SK-N-SH treated with all-trans-retinoic acid at 6 μM for 48 hours (cell line): ENCODE measurements around the gene ABCA3.

Experiments
- ATAC-seq: fragments of 200-7000 bp; cut with Tn5 transposase; 3 replicates; pipeline ENCODE4 v1.9.1; 2020; ENCODE audit warnings: mild to moderate bottlenecking, moderate library complexity
- ARNTL ChIP-seq: fragments of 450-650 bp; formaldehyde crosslinking; IDR thresholded peaks from 2 replicates; pipeline ENCODE4 v1.5.0; 2020; ENCODE audit warnings: low read depth, mild to moderate bottlenecking, moderate library complexity, borderline replicate concordance
- BACH2 ChIP-seq: fragments of 250-450 bp; sonication (Bioruptor Pico); IDR thresholded peaks from 2 replicates; pipeline ENCODE4 v1.9.0; 2021; ENCODE audit warnings: mild to moderate bottlenecking, borderline replicate concordance
- CSDC2 ChIP-seq: fragments of 250-450 bp; sonication (Bioruptor Pico); IDR thresholded peaks from 2 replicates; pipeline ENCODE4 v1.5.0; 2020; ENCODE audit warnings: mild to moderate bottlenecking, moderate library complexity
- ESRRG ChIP-seq: fragments of 250-450 bp; sonication (Bioruptor Pico); IDR thresholded peaks from 2 replicates; pipeline ENCODE4 v1.6.1; 2021; ENCODE audit warnings: mild to moderate bottlenecking
- GLIS3 ChIP-seq: fragments of 250-450 bp; sonication (Bioruptor Pico); IDR thresholded peaks from 2 replicates; pipeline ENCODE4 v1.5.0; 2020; ENCODE audit warnings: mild to moderate bottlenecking, moderate library complexity
- ISL1 ChIP-seq: fragments of 250-450 bp; sonication (Bioruptor Pico); IDR thresholded peaks from 2 replicates; pipeline ENCODE4 v2.1.2; 2022; ENCODE audit warnings: mild to moderate bottlenecking, moderate library complexity
- OSR1 ChIP-seq: fragments of 250-450 bp; sonication (Bioruptor Pico); IDR thresholded peaks from 2 replicates; pipeline ENCODE4 v1.8.0; 2022; ENCODE audit warnings: moderate library complexity, mild to moderate bottlenecking, inconsistent platforms
- PPARA ChIP-seq: fragments of 250-450 bp; sonication (Bioruptor Pico); IDR thresholded peaks from 2 replicates; pipeline ENCODE4 v1.5.0; 2020; ENCODE audit warnings: mild to moderate bottlenecking, borderline replicate concordance
- RARB ChIP-seq: fragments of 250-450 bp; sonication (Bioruptor Pico); IDR thresholded peaks from 2 replicates; pipeline ENCODE4 v1.8.0; 2021; ENCODE audit warnings: mild to moderate bottlenecking, moderate library complexity
- SNAI2 ChIP-seq: fragments of 250-450 bp; sonication (Bioruptor Pico); IDR thresholded peaks from 2 replicates; pipeline ENCODE4 v1.5.0; 2020; ENCODE audit warnings: mild to moderate bottlenecking, moderate library complexity
- TCF4 ChIP-seq: fragments of 250-450 bp; sonication (Bioruptor Pico); IDR thresholded peaks from 2 replicates; pipeline ENCODE4 v1.8.0; 2021; ENCODE audit warnings: mild to moderate bottlenecking, moderate library complexity, borderline replicate concordance
- TOX ChIP-seq: fragments of 250-450 bp; sonication (Bioruptor Pico); IDR thresholded peaks from 2 replicates; pipeline ENCODE4 v1.8.0; 2021; ENCODE audit warnings: mild to moderate bottlenecking, moderate library complexity, borderline replicate concordance
- ZC3H10 ChIP-seq: fragments of 250-450 bp; sonication (Bioruptor Pico); IDR thresholded peaks from 2 replicates; pipeline ENCODE4 v1.5.1; 2021; ENCODE audit warnings: mild to moderate bottlenecking, moderate library complexity
- ZFP3 ChIP-seq: fragments of 250-450 bp; sonication (Bioruptor Pico); IDR thresholded peaks from 2 replicates; pipeline ENCODE4 v1.5.0; 2020; ENCODE audit warnings: mild to moderate bottlenecking, moderate library complexity
- ZFP30 ChIP-seq: fragments of 450-650 bp; formaldehyde crosslinking; IDR thresholded peaks from 2 replicates; pipeline ENCODE4 v1.5.0; 2022; ENCODE audit warnings: mild to moderate bottlenecking, moderate library complexity
- ZNF565 ChIP-seq: fragments of 450-650 bp; formaldehyde crosslinking; conservative IDR thresholded peaks from 2 replicates; pipeline ENCODE4 v1.5.0; 2020; ENCODE audit warnings: low read depth, mild to moderate bottlenecking, moderate library complexity
- ZNF70 ChIP-seq: fragments of 450-650 bp; formaldehyde crosslinking; IDR thresholded peaks from 2 replicates; pipeline ENCODE4 v1.5.0; 2020; ENCODE audit warnings: mild to moderate bottlenecking, moderate library complexity
- ZNF8 ChIP-seq: fragments of 450-650 bp; formaldehyde crosslinking; IDR thresholded peaks from 2 replicates; pipeline ENCODE4 v1.5.0; 2020; ENCODE audit warnings: mild to moderate bottlenecking, moderate library complexity
- TF ChIP-seq, protein P1 (sequence below): fragments of 250-450 bp; sonication (Bioruptor Pico); IDR thresholded peaks from 2 replicates; pipeline ENCODE4 v1.5.1; 2021; ENCODE audit warnings: mild to moderate bottlenecking, moderate library complexity
- TF ChIP-seq, protein P2 (sequence below): fragments of 250-450 bp; sonication (Bioruptor Pico); IDR thresholded peaks from 2 replicates; pipeline ENCODE4 v1.8.0; 2021; ENCODE audit warnings: low read depth, mild to moderate bottlenecking, moderate library complexity, borderline replicate concordance
- TF ChIP-seq, protein P3 (sequence below): fragments of 250-450 bp; sonication (Bioruptor Pico); IDR thresholded peaks from 2 replicates; pipeline ENCODE4 v1.5.0; 2020; ENCODE audit warnings: mild to moderate bottlenecking, moderate library complexity
- TF ChIP-seq, protein P4 (sequence below): fragments of 250-450 bp; sonication (Bioruptor Pico); IDR thresholded peaks from 2 replicates; pipeline ENCODE4 v1.8.0; 2020; ENCODE audit warnings: mild to moderate bottlenecking, moderate library complexity, borderline replicate concordance
- TF ChIP-seq, protein P5 (sequence below): fragments of 250-450 bp; sonication (Bioruptor Pico); IDR thresholded peaks from 2 replicates; pipeline ENCODE4 v1.5.1; 2020; ENCODE audit warnings: low read depth, mild to moderate bottlenecking, moderate library complexity

The ABCA3 gene

DNA sequence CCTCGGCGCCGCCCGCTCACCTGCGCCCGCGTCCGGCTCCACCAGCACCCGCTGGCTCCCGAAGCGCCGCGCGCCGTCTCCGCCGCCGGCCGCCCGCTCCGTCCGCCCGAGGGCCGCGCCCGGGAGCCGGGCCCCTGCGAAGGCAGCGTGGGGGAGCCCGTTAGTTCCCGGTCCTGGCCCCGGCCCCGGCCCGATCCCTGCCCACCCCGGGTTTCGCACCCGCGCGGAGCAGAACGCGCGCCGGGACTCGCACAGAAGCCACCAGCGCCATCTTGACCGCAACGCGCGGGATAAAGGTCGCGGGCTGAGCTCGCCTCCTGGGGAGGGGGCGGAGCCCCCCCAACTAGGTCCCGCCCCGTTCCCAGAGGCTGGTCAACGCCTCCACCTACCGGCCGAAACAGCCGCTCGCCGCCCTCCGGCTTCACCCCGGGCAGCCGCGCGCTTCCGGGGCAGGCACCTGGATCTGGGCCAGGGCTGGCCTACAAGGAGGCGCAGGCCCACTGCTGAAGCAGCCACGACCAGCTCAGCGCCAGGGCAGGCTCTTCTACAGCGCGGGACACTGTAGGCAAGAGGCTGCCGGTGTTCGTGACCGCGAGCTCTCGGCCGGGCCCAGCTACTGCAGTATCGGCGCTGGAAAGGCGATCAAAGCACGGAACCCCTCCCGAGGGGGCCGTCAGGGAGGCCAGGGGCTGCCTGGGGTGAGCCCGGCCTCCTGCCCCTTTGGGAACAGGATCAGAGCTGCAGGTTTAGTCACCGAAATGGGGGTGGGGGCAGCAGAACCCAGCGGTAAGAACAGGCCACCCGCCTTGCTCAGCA, 89.0 kb downstream of the ABCA3 start, which contains the start of gene ECI1:
Gene ECI1, minus strand, starts transcription at position 292 of the 816 bp plus-strand sequence. Its CDS starts 21 bp downstream, at position 271.
- no peak for TF ChIP-seq ZNF70 (CRISPR knock-in tag)
- TF ChIP-seq, protein P1, sequence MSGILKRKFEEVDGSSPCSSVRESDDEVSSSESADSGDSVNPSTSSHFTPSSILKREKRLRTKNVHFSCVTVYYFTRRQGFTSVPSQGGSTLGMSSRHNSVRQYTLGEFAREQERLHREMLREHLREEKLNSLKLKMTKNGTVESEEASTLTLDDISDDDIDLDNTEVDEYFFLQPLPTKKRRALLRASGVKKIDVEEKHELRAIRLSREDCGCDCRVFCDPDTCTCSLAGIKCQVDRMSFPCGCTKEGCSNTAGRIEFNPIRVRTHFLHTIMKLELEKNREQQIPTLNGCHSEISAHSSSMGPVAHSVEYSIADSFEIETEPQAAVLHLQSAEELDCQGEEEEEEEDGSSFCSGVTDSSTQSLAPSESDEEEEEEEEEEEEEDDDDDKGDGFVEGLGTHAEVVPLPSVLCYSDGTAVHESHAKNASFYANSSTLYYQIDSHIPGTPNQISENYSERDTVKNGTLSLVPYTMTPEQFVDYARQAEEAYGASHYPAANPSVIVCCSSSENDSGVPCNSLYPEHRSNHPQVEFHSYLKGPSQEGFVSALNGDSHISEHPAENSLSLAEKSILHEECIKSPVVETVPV (CRISPR knock-in tag), result 0 out of 2 replicates have a peak, but pooled peaks have one; percentile 18
- no peak for TF ChIP-seq TCF4
- TF ChIP-seq RARB, result no peak
- TF ChIP-seq ZNF8 (CRISPR knock-in tag), result no peak
- no peak for TF ChIP-seq ARNTL (CRISPR knock-in tag)
- no peak for TF ChIP-seq ZC3H10 (CRISPR knock-in tag)
- TF ChIP-seq ZFP30 (CRISPR knock-in tag), result no peak
- no peak for TF ChIP-seq SNAI2
- TF ChIP-seq ZNF565 (CRISPR knock-in tag), result no peak
- TF ChIP-seq CSDC2 (CRISPR knock-in tag), result no peak
- TF ChIP-seq, protein P2, sequence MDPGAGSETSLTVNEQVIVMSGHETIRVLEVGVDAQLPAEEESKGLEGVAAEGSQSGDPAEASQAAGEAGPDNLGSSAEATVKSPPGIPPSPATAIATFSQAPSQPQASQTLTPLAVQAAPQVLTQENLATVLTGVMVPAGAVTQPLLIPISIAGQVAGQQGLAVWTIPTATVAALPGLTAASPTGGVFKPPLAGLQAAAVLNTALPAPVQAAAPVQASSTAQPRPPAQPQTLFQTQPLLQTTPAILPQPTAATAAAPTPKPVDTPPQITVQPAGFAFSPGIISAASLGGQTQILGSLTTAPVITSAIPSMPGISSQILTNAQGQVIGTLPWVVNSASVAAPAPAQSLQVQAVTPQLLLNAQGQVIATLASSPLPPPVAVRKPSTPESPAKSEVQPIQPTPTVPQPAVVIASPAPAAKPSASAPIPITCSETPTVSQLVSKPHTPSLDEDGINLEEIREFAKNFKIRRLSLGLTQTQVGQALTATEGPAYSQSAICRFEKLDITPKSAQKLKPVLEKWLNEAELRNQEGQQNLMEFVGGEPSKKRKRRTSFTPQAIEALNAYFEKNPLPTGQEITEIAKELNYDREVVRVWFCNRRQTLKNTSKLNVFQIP, result no peak
- TF ChIP-seq ZFP3 (CRISPR knock-in tag), result no peak
- no peak for TF ChIP-seq OSR1 (CRISPR knock-in tag)
- TF ChIP-seq, protein P3, sequence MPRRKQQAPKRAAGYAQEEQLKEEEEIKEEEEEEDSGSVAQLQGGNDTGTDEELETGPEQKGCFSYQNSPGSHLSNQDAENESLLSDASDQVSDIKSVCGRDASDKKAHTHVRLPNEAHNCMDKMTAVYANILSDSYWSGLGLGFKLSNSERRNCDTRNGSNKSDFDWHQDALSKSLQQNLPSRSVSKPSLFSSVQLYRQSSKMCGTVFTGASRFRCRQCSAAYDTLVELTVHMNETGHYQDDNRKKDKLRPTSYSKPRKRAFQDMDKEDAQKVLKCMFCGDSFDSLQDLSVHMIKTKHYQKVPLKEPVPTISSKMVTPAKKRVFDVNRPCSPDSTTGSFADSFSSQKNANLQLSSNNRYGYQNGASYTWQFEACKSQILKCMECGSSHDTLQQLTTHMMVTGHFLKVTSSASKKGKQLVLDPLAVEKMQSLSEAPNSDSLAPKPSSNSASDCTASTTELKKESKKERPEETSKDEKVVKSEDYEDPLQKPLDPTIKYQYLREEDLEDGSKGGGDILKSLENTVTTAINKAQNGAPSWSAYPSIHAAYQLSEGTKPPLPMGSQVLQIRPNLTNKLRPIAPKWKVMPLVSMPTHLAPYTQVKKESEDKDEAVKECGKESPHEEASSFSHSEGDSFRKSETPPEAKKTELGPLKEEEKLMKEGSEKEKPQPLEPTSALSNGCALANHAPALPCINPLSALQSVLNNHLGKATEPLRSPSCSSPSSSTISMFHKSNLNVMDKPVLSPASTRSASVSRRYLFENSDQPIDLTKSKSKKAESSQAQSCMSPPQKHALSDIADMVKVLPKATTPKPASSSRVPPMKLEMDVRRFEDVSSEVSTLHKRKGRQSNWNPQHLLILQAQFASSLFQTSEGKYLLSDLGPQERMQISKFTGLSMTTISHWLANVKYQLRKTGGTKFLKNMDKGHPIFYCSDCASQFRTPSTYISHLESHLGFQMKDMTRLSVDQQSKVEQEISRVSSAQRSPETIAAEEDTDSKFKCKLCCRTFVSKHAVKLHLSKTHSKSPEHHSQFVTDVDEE (CRISPR knock-in tag), result no peak
- TF ChIP-seq PPARA (CRISPR knock-in tag), result no peak
- TF ChIP-seq, protein P4, sequence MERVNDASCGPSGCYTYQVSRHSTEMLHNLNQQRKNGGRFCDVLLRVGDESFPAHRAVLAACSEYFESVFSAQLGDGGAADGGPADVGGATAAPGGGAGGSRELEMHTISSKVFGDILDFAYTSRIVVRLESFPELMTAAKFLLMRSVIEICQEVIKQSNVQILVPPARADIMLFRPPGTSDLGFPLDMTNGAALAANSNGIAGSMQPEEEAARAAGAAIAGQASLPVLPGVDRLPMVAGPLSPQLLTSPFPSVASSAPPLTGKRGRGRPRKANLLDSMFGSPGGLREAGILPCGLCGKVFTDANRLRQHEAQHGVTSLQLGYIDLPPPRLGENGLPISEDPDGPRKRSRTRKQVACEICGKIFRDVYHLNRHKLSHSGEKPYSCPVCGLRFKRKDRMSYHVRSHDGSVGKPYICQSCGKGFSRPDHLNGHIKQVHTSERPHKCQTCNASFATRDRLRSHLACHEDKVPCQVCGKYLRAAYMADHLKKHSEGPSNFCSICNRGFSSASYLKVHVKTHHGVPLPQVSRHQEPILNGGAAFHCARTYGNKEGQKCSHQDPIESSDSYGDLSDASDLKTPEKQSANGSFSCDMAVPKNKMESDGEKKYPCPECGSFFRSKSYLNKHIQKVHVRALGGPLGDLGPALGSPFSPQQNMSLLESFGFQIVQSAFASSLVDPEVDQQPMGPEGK (CRISPR knock-in tag), result peak; percentile 100
- TF ChIP-seq GLIS3, result peak; percentile 2; the same call in 1 of the 2 replicates
- no peak for TF ChIP-seq BACH2 (CRISPR knock-in tag)
- no peak for TF ChIP-seq ISL1
- TF ChIP-seq TOX (CRISPR knock-in tag), result no peak
- TF ChIP-seq, protein P5, sequence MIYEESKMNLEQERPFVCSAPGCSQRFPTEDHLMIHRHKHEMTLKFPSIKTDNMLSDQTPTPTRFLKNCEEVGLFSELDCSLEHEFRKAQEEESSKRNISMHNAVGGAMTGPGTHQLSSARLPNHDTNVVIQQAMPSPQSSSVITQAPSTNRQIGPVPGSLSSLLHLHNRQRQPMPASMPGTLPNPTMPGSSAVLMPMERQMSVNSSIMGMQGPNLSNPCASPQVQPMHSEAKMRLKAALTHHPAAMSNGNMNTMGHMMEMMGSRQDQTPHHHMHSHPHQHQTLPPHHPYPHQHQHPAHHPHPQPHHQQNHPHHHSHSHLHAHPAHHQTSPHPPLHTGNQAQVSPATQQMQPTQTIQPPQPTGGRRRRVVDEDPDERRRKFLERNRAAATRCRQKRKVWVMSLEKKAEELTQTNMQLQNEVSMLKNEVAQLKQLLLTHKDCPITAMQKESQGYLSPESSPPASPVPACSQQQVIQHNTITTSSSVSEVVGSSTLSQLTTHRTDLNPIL (CRISPR knock-in tag), result no peak
- no peak for TF ChIP-seq ESRRG (CRISPR knock-in tag)
- ATAC-seq, result peak; percentile 91

DNA sequence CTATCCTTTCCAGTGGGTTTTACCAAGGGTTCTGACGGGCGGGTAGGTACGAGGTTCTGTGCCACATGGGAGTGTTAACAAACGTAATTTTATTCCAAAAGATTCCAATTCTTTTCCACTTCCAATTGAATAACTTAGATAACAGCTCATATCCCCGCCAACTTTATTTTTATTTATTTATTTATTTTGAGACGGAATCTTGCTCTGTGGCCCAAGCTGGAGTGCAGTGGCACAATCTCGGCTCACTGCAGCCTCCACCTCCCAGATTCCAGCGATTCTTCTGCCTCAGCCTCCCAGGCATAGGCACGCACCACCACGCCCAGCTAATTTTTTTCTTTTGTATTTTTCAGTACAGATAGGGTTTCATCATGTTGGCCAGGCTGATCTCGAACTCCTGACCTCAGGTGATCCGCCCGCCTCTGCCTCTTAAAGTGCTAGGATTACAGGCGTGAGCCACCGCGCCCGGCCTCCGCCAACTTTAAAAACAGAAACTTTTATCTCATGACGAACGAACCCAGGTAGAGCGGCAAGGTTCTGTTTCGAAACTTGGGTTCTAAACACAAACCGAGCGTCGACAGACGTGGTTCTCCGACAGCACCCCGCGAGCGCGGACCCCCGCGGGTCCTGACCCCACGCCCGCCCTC, 89.8 kb downstream of the ABCA3 start:
- TF ChIP-seq, protein P5 (CRISPR knock-in tag), result no peak
- TF ChIP-seq ARNTL (CRISPR knock-in tag), result no peak
- ATAC-seq, result peak; percentile 4
